Heart left ventricle (tissue), 16 donors: ENCODE results near the gene KIAA1217. TPM values are rescaled to one million over a fixed set of nuclear protein-coding genes. Genes with fewer than 3 reads are reported as not detected.

ENCODE experiments used
- ATAC-seq, 4 donors: fragments of 200-7000 bp; cut with Tn5 transposase; one replicate each; pipeline ENCODE4 v1.9.1; 2020 to 2022; ENCODE audit warnings: moderate library complexity in 4 of 4, mild to moderate bottlenecking in 3 of 4, moderate number of reproducible peaks in 1 of 4
- DNase-seq, 5 donors: peaks; one replicate each; pipeline ENCODE4 v3.0.0-alpha.2; 2020
- H3K27ac ChIP-seq, 12 donors: fragments of 200-600 bp; sonication (generic) in 4 of 12; one replicate each; pipeline versions ENCODE4 v1.5.0 to v1.8.0; 2016 to 2022; ENCODE audit warnings: mild to moderate bottlenecking in 2 of 12
- H3K27me3 ChIP-seq, 9 donors: fragments of 200-600 bp; sonication (generic) in 2 of 9; one replicate each; pipeline versions ENCODE4 v1.5.1 to v1.8.0; 2016 to 2022; ENCODE audit warnings: mild to moderate bottlenecking in 3 of 9
- H3K36me3 ChIP-seq, 9 donors: fragments of 200-600 bp; sonication (generic) in 2 of 9; one replicate each; pipeline versions ENCODE4 v1.5.0 to v1.8.0; 2018 to 2022; ENCODE audit warnings: mild to moderate bottlenecking in 2 of 9
- H3K4me1 ChIP-seq, 12 donors: fragments of 200-600 bp; sonication (generic) in 4 of 12; one replicate each; pipeline versions ENCODE4 v1.5.0 to v1.8.0; 2016 to 2022; ENCODE audit warnings: mild to moderate bottlenecking in 3 of 12
- H3K4me3 ChIP-seq, 12 donors: fragments of 200-600 bp; sonication (generic) in 4 of 12; one replicate each; pipeline versions ENCODE4 v1.5.0 to v1.8.0; 2017 to 2022; ENCODE audit warnings: mild to moderate bottlenecking in 9 of 12, moderate library complexity in 4 of 12
- H3K9me3 ChIP-seq, 12 donors: fragments of 200-600 bp; sonication (generic) in 4 of 12; one replicate each; pipeline versions ENCODE4 v1.5.0 to v1.8.0; 2016 to 2022; ENCODE audit warnings: mild to moderate bottlenecking in 1 of 12
- CTCF ChIP-seq, 12 donors: fragments of 200-600 bp; sonication (generic) in 4 of 12; IDR thresholded peaks; one replicate each; pipeline versions ENCODE4 v1.5.0 to v1.8.0; 2018 to 2022; ENCODE audit warnings: antibody characterized with exemption in 12 of 12, mild to moderate bottlenecking in 5 of 12
- POLR2A ChIP-seq, 2 donors: fragments of 450-650 bp; IDR thresholded peaks; one replicate each; pipeline ENCODE4 v1.6.1; 2017; ENCODE audit warnings: antibody characterized with exemption in 2 of 2, mild to moderate bottlenecking in 2 of 2, moderate library complexity in 2 of 2
- WGBS, 4 donors: extraction: QIAGEN DNeasy Blood & Tissue Kit in 2 of 4; methylation state at CpG; one replicate each; pipeline versions ENCODE4 v1.1.5 to v1.1.7; 2013 to 2018; 5-methylcytosine and 5-hydroxymethylcytosine counted together
- intact Hi-C, 10 donors: fragments of 100-400 bp; cut with DNase I; formaldehyde crosslinking; loops; one replicate each; pipeline versions ENCODE4 v1.11.1 to v1.14.2; 2022
- polyA plus RNA-seq, 2 donors: library from polyadenylated mRNA; stranded (reverse); fragments of 200-250 nt; gene quantifications; one replicate each; pipeline ENCODE4 v1.2.3, GENCODE V29; 2013
- total RNA-seq, 9 donors: library from RNA; depleted of rRNA in 2 of 9; stranded (reverse); fragments of >200 nt in 2 of 9; fragmentation: NEBNext Ultra II Directional in 3 of 9; extraction: Animal tissue kit (Norgen Biotek cat#: 25700) in 3 of 9; gene quantifications; one replicate each; pipeline versions ENCODE4 v1.1.0 to v1.2.4, GENCODE V29; 2016 to 2023
- donor health status: ischemic (EF 13 %, LVEDD 7.1; RV severe dilation, severe dysfunction).
- donor health status: healthy with polysubstance abuse.
- donor health status: DM: no; HTN: yes; CAD: no.
- donor health status: DM: no; HTN: no; CAD: no.
- donor health status: ischemic (EF 25% LVEDD 6.9; RV normal size, moderate dysfunction).
- donor health status: ischemic (EF 25% LVEDD 5.7; RV mildly dilated, moderate dysfunction).
- donor health status: healthy.
- donor health status: DM: yes; HTN: yes; CAD: no.
- donor health status: ischemic (EF 35%, LVEDD 5.7; RV mildly dilated, moderate dysfunction).
- donor health status: nonischemic (EF 11% LVEDD 7.7; RV severe dilation, severe dysfunction).
- donor health status: DM: yes; HTN: yes; CAD: no.
- donor health status: PGD.
- donor health status: ischemic (EF 29% LVEDD 5.4; RV normal size, mild dysfunction).
- donor health status: nonischemic (EF 23%, LVEDD 6.1; RV moderate dilation, normal function).

Gene KIAA1217
- total and polyA plus RNA-seq, 11 donors: 12.7 to 66.7 (median 33.5) TPM

GRCh38 chr10:24463611-24464426 lies 254.9 kb downstream of the KIAA1217 start:
- intact Hi-C loops: loop anchor here in 1 of 10 donors (5.0 kb wide), 1 partner anchor 47 kb away; no protein-coding TSS in a partner anchor
- no peaks in the 10 kb centered on the region for H3K36me3 ChIP-seq
- no peaks in the 10 kb centered on the region for H3K27me3 ChIP-seq
- TF ChIP-seq POLR2A (IDR thresholded peaks at IDR 0.05) (no peak), CTCF (IDR thresholded peaks at IDR 0.05) (no peak)
- ATAC-seq: peak in 3 of 4 donors; percentile 8 to 57 (median 38)
- H3K27ac ChIP-seq: peak overlapping the region in 9 of 12 donors; percentile 10 to 70 (median 29)
- H3K4me1 ChIP-seq: peaks cover 6 to 54% (median 39%) of the 10 kb centered on the region in 12 donors
- H3K4me3 ChIP-seq: no peak overlapping the region
- WGBS, 4 donors: 60 to 70% (median 68%) methylated on average over 9 of the region's 9 CpGs
- no peaks in the 10 kb centered on the region for H3K9me3 ChIP-seq
- no peak for DNase-seq

- Histone ChIP-seq H3K36me3 (no peaks in the 10 kb centered on the region), H3K4me3 (peak overlapping the region in 1 of 12 donors; percentile 12), H3K4me1 (peaks cover 6 to 54% (median 39%) of the 10 kb centered on the region in 12 donors), H3K27ac (peak overlapping the region in 4 of 12 donors; percentile 6 to 70 (median 24)), H3K9me3 (no peaks in the 10 kb centered on the region), H3K27me3 (no peaks in the 10 kb centered on the region)
- TF ChIP-seq CTCF (IDR thresholded peaks at IDR 0.05) (no peak), POLR2A (IDR thresholded peaks at IDR 0.05) (no peak)
- ATAC-seq (peak in 3 of 4 donors; percentile 4 to 27 (median 4)), DNase-seq (no peak)
- intact Hi-C loops: no loop called here
- WGBS, 4 donors: 63 to 75% (median 70%) methylated on average over 14 of the region's 14 CpGs
Measured at GRCh38 chr10:24465124-24465874, 256.4 kb downstream of the KIAA1217 start.

- ATAC-seq (peak in 3 of 4 donors; percentile 3 to 33 (median 32)), DNase-seq (no peak)
- Histone ChIP-seq H3K27me3 (no peaks in the 10 kb centered on the region), H3K27ac (peak overlapping the region in 4 of 12 donors; percentile 6 to 33 (median 24)), H3K9me3 (no peaks in the 10 kb centered on the region), H3K36me3 (no peaks in the 10 kb centered on the region), H3K4me3 (peak overlapping the region in 3 of 12 donors; percentile 17 to 26 (median 19)), H3K4me1 (peaks cover 6 to 54% (median 39%) of the 10 kb centered on the region in 12 donors)
- intact Hi-C loops: no loop called here
- 74 to 81% (median 76%) methylated on average over 16 of the region's 16 CpGs for WGBS, 4 donors
- TF ChIP-seq CTCF (IDR thresholded peaks at IDR 0.05): no peak
- no peak for TF ChIP-seq POLR2A (IDR thresholded peaks at IDR 0.05)
Measured at GRCh38 chr10:24465891-24466818, 257.2 kb downstream of the KIAA1217 start.
